ENCODE measurements around the gene ANAPC13. TPM values are rescaled to one million over a fixed set of nuclear protein-coding genes. Genes with fewer than 3 reads are reported as not detected.

The ANAPC13 gene
- 60.3 TPM for polyA plus RNA-seq (ENCODE audit: insufficient read length)

GRCh38 chr3:134485718-134486576, at the start of gene ANAPC13, which contains the start of gene CEP63:
Gene ANAPC13, minus strand, starts transcription at chr3:134485985. Its CDS starts 3,081 bp downstream, at chr3:134482904.
Gene CEP63, plus strand, starts transcription at chr3:134486057. Its CDS starts 9,264 bp downstream, at chr3:134495321.
- peak; percentile 98 for DNase-seq

GRCh38 chr3:134535186-134535970, 49.6 kb upstream of the ANAPC13 start:
- DNase-seq: no peak

- DNase-seq: no peak
Observed at GRCh38 chr3:134533493-134533892, 47.7 kb upstream of the ANAPC13 start.

- DNase-seq: no peak
Observed at GRCh38 chr3:134527538-134528186, 41.9 kb upstream of the ANAPC13 start.

GRCh38 chr3:134527037-134527436, 41.3 kb upstream of the ANAPC13 start:
- no peak for DNase-seq

GRCh38 chr3:134526319-134526718, 40.5 kb upstream of the ANAPC13 start:
- no peak for DNase-seq

GRCh38 chr3:134525293-134525692, 39.5 kb upstream of the ANAPC13 start:
- DNase-seq: no peak

GRCh38 chr3:134522541-134522940, 36.8 kb upstream of the ANAPC13 start:
- no peak for DNase-seq

GRCh38 chr3:134517791-134518190, 32.0 kb upstream of the ANAPC13 start:
- no peak for DNase-seq

GRCh38 chr3:134516905-134517304, 31.1 kb upstream of the ANAPC13 start:
- DNase-seq: no peak

- DNase-seq: no peak
Observed at GRCh38 chr3:134511500-134511899, 25.7 kb upstream of the ANAPC13 start.

GRCh38 chr3:134505485-134505884, 19.7 kb upstream of the ANAPC13 start:
- no peak for DNase-seq

- DNase-seq: no peak
Observed at GRCh38 chr3:134504132-134504531, 18.3 kb upstream of the ANAPC13 start.

GRCh38 chr3:134503266-134503665, 17.5 kb upstream of the ANAPC13 start:
- no peak for DNase-seq

GRCh38 chr3:134496471-134497071, 10.8 kb upstream of the ANAPC13 start:
- DNase-seq: no peak

GRCh38 chr3:134495980-134496379, 10.2 kb upstream of the ANAPC13 start:
- no peak for DNase-seq

- DNase-seq: no peak
Observed at GRCh38 chr3:134494495-134494894, 8.7 kb upstream of the ANAPC13 start.

GRCh38 chr3:134487406-134487805, 1.6 kb upstream of the ANAPC13 start:
- DNase-seq: no peak

- DNase-seq: no peak
Observed at GRCh38 chr3:134486577-134487041, 824 bp upstream of the ANAPC13 start.

- DNase-seq: no peak
Observed at GRCh38 chr3:134485075-134485717, 589 bp downstream of the ANAPC13 start.

- DNase-seq: no peak
Observed at GRCh38 chr3:134483195-134483900, 2.4 kb downstream of the ANAPC13 start.

Data from hindlimb muscle (tissue), 1 donor.